Measurements from ENCODE around the gene LCLAT1.
"Not testable (repeated sequence)": the region's sequence is repeated elsewhere in the genome, so short reads cannot be mapped to it uniquely, and the experiment has no call there.

LCLAT1 gene

GRCh38 chr2:30612371-30612770 is 165.3 kb downstream of the LCLAT1 start:
- H3K4me3 ChIP-seq (replicated peaks; ENCODE audit: insufficient read depth, low read length), result no peak overlapping the region
- H3K27ac ChIP-seq (replicated peaks), result no peak overlapping the region
- peak in 1 of 2 experiments; percentile 8 for DNase-seq (ENCODE audit: low read depth in 1 of 2, low spot score in 1 of 2)
- TF ChIP-seq, protein P1, sequence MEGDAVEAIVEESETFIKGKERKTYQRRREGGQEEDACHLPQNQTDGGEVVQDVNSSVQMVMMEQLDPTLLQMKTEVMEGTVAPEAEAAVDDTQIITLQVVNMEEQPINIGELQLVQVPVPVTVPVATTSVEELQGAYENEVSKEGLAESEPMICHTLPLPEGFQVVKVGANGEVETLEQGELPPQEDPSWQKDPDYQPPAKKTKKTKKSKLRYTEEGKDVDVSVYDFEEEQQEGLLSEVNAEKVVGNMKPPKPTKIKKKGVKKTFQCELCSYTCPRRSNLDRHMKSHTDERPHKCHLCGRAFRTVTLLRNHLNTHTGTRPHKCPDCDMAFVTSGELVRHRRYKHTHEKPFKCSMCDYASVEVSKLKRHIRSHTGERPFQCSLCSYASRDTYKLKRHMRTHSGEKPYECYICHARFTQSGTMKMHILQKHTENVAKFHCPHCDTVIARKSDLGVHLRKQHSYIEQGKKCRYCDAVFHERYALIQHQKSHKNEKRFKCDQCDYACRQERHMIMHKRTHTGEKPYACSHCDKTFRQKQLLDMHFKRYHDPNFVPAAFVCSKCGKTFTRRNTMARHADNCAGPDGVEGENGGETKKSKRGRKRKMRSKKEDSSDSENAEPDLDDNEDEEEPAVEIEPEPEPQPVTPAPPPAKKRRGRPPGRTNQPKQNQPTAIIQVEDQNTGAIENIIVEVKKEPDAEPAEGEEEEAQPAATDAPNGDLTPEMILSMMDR (IDR thresholded peaks at IDR 0.05; ENCODE audit: insufficient read depth, low read length), result no peak
- TF ChIP-seq GABPA (IDR thresholded peaks at IDR 0.05; ENCODE audit: low read depth), result no peak
- no peak for TF ChIP-seq SPI1 (IDR thresholded peaks at IDR 0.05; ENCODE audit: borderline replicate concordance, low read depth)
- TF ChIP-seq POLR2AphosphoS5 (IDR thresholded peaks at IDR 0.05; ENCODE audit: low read depth), result no peak
- no peak for TF ChIP-seq REST (IDR thresholded peaks at IDR 0.05; ENCODE audit: insufficient replicate concordance, low read depth)
- no peaks in the 10 kb centered on the region for H3K27me3 ChIP-seq (ENCODE audit: insufficient read depth, poor library complexity, severe bottlenecking)

GRCh38 chr2:30613001-30613400 is 166.0 kb downstream of the LCLAT1 start:
- TF ChIP-seq GABPA (IDR thresholded peaks at IDR 0.05; ENCODE audit: low read depth) (no peak), SPI1 (IDR thresholded peaks at IDR 0.05; ENCODE audit: borderline replicate concordance, low read depth) (no peak), REST (IDR thresholded peaks at IDR 0.05; ENCODE audit: insufficient replicate concordance, low read depth) (no peak), POLR2AphosphoS5 (IDR thresholded peaks at IDR 0.05; ENCODE audit: low read depth) (no peak)
- TF ChIP-seq, protein P1 (IDR thresholded peaks at IDR 0.05; ENCODE audit: insufficient read depth, low read length), result no peak
- Histone ChIP-seq H3K4me3 (replicated peaks; ENCODE audit: insufficient read depth, low read length) (no peak overlapping the region), H3K27ac (replicated peaks) (no peak overlapping the region), H3K27me3 (ENCODE audit: insufficient read depth, poor library complexity, severe bottlenecking) (no peaks in the 10 kb centered on the region)
- DNase-seq (ENCODE audit: low read depth in 1 of 2, low spot score in 1 of 2), result peak in 1 of 2 experiments; percentile 6

GRCh38 chr2:30614227-30614626 is 167.2 kb downstream of the LCLAT1 start:
- DNase-seq (ENCODE audit: low read depth in 1 of 2, low spot score in 1 of 2), result not testable (repeated sequence)

GRCh38 chr2:30615926-30616325 is 168.9 kb downstream of the LCLAT1 start:
- Histone ChIP-seq H3K27ac (replicated peaks) (no peak overlapping the region), H3K4me3 (replicated peaks; ENCODE audit: insufficient read depth, low read length) (no peak overlapping the region), H3K27me3 (ENCODE audit: insufficient read depth, poor library complexity, severe bottlenecking) (no peaks in the 10 kb centered on the region)
- TF ChIP-seq GABPA (IDR thresholded peaks at IDR 0.05; ENCODE audit: low read depth), result no peak
- TF ChIP-seq POLR2AphosphoS5 (IDR thresholded peaks at IDR 0.05; ENCODE audit: low read depth), result no peak
- no peak for DNase-seq (ENCODE audit: low read depth in 1 of 2, low spot score in 1 of 2)

More at GRCh38 chr2:30614227-30614626, 167.2 kb downstream of the LCLAT1 start:
- H3K27me3 ChIP-seq (ENCODE audit: insufficient read depth, poor library complexity, severe bottlenecking); H3K4me3 ChIP-seq (replicated peaks; ENCODE audit: insufficient read depth, low read length); H3K27ac ChIP-seq (replicated peaks): not testable (repeated sequence)

- no peak overlapping the region for H3K4me3 ChIP-seq (replicated peaks; ENCODE audit: insufficient read depth, low read length)
- no peaks in the 10 kb centered on the region for H3K27me3 ChIP-seq (ENCODE audit: insufficient read depth, poor library complexity, severe bottlenecking)
- TF ChIP-seq, protein P1 (IDR thresholded peaks at IDR 0.05; ENCODE audit: insufficient read depth, low read length), result no peak
- TF ChIP-seq REST (IDR thresholded peaks at IDR 0.05; ENCODE audit: insufficient replicate concordance, low read depth) (no peak), POLR2AphosphoS5 (IDR thresholded peaks at IDR 0.05; ENCODE audit: low read depth) (no peak), GABPA (IDR thresholded peaks at IDR 0.05; ENCODE audit: low read depth) (no peak), SPI1 (IDR thresholded peaks at IDR 0.05; ENCODE audit: borderline replicate concordance, low read depth) (no peak)
- DNase-seq (ENCODE audit: low read depth in 1 of 2, low spot score in 1 of 2), result no peak
- H3K27ac ChIP-seq (replicated peaks), result no peak overlapping the region
Observed at GRCh38 chr2:30620102-30620501, 173.1 kb downstream of the LCLAT1 start.

Measured in HL-60 (cell line).